ENCODE measurements around the gene RAPSN. TPM values are rescaled to one million over a fixed set of nuclear protein-coding genes. Genes with fewer than 3 reads are reported as not detected.

Gene RAPSN
- total RNA-seq: 0.44 TPM

- ATAC-seq: peak; percentile 22
Measured at GRCh38 chr11:47448566-47449427, at the start of gene RAPSN. TSS of gene RAPSN (minus strand) at chr11:47449136. CDS start at chr11:47448964, 172 bp downstream.

- no peak for ATAC-seq
Measured at GRCh38 chr11:47498149-47498548, 49.2 kb upstream of the RAPSN start.

GRCh38 chr11:47496808-47497207 lies 47.9 kb upstream of the RAPSN start:
- no peak for ATAC-seq

DNA sequence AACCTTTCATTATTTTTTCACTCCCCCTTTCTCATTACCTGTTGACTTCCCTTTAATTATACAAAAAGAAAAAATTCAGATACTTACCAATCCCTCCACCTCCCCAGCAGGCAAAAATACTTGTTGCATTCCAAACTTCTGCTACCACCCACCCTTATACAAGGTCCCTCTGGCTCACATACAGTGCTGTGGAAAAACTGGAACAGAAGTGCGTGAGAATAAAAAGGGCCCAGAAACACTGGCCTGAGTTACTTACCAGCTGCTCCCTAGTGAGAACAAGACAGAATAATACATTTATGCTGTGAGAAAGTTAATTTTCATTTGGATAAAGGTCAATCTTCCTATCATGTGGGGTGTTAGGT lies 46.9 kb upstream of the RAPSN start:
- no peak for ATAC-seq

DNA sequence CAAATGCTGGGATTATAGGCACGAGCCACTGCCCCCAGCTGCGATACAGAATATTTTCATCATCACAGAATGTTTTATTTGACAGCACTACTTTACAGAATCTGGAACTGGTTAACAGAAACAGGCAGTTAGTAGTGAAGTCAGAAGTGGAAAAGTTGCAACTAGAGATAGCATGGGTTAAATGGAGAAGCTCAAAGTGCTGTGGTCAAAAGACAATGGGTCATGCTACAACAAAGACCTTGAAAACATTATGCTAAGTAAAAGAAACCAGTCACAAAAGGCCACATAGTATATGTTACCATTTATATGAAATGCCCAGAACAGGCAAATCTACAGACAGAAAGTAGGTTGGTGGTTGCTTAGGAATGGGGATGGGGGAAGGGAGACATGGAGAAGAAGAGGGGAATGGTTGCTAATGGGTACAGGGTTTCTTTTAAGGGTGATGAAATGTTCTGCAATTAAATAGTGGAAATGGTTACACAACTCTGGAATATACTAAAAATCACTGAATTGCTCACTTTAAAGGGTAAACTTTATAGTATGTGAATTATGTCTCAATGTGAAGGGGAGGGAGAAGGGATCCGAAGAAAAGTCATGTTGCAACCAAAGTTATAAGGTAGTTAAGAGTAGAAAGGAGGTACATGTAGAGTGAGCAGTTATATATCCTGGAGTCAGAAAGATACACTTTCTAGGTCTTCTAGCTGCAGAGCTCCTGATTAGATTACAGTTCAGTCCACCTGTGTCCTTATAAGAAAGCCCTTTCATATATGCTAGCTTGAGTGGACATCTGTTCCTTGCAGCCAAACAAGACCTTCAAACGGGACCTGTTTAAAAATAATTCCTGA lies 46.3 kb upstream of the RAPSN start:
- no peak for ATAC-seq

- ATAC-seq: no peak
Measured at GRCh38 chr11:47489395-47489755, 40.4 kb upstream of the RAPSN start.

- ATAC-seq: no peak
Measured at GRCh38 chr11:47488674-47489394, 39.9 kb upstream of the RAPSN start.

DNA sequence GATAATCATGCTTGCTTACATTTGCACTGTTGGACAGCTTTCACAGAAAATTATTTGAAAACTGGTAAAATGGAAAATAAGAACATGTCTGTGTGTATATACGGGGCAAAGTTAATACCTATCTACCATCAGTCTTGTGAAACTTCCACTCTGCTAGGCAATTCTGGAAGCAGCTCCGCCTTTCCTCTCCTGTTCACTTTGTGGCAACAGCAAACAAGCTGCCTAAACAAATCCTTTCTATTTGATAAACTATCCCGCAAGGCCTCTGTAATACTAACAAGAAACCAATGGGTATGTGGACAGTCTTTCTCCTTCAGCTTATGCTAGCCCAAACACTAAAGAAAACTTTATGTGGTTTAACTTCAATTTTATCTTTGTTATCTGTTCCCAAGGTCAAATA lies 39.2 kb upstream of the RAPSN start:
- no peak for ATAC-seq

- no peak for ATAC-seq
Measured at GRCh38 chr11:47487421-47487820, 38.5 kb upstream of the RAPSN start.

DNA sequence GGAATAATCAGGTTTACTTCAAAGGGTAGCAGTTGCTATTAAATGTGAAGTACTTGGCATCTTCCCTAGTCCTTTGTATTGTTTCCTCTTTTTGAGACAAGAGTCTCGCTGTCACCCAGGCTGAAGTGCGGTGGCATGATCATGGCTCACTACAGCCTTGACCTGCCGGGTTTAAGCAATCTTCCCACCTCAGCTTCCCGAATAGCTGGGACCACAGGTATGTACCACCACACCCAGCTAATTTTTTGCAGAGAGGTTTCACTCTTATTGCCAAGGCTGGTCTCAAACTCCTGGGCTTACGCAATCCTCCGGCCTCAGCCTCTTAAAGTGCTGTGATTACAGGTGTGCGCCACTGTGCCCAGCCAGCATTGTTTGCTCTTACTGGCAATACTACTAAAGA lies 36.2 kb upstream of the RAPSN start:
- ATAC-seq: no peak

DNA sequence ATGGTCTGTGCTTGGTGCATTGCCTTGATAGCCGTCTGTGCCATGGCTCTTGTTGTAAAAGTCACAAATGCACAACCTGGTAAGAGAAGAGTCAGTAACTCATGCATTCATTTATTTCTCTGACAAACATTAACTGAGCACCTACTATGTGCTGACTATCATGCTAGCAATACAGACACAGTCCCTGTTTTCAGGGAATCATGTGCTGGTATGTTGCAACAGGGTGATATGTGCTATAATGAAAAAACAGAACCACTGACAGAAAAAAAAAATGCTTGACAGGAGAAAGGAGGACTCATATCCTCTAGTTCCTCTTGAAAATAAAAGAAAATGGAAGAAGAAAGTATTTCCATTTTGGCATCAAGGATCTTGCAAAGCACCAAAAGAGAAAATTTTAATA lies 34.5 kb upstream of the RAPSN start:
- ATAC-seq: no peak

- ATAC-seq: no peak
Measured at GRCh38 chr11:47480762-47481161, 31.8 kb upstream of the RAPSN start.

GRCh38 chr11:47478651-47479329 lies 29.9 kb upstream of the RAPSN start:
- no peak for ATAC-seq

DNA sequence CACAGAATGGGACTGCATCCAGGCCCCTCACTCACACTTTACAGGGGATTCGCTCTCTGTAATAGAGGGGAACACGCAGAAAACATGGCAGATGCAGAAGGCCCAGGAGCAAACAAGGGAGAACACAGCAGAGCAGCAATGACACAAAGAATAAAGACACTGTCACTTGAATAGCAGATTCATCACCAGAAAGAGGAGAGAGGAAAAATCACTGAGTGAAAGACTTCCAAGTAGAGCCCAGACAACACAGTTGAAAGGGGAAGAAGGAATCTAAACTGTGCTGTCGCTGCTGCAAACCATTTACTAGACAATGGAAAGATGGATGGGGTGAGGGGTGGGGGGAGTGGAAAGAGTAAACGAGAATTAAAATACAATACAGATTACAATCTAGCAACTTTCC lies 28.8 kb upstream of the RAPSN start:
- ATAC-seq: no peak

GRCh38 chr11:47477323-47477722 lies 28.4 kb upstream of the RAPSN start:
- peak; percentile 91 for ATAC-seq

DNA sequence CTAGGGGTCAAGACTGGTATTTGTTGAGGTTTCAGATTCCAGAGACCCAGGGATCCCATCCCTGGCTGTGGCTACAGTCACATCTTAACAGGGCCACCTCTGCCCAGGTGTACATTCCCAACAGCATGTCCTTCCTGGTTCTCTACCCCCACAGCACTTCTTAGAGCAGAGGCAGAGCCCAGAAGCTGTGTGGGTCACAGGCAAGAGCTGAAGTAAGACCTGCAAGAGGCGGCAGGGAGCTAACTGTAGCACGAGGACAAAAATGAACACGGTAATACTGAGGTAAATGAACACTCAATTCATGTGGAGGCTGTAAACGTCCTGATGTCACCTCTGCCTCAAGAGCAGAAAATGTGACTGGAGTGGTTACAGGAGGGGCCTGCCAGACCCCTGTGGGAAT lies 21.7 kb upstream of the RAPSN start:
- no peak for ATAC-seq

DNA sequence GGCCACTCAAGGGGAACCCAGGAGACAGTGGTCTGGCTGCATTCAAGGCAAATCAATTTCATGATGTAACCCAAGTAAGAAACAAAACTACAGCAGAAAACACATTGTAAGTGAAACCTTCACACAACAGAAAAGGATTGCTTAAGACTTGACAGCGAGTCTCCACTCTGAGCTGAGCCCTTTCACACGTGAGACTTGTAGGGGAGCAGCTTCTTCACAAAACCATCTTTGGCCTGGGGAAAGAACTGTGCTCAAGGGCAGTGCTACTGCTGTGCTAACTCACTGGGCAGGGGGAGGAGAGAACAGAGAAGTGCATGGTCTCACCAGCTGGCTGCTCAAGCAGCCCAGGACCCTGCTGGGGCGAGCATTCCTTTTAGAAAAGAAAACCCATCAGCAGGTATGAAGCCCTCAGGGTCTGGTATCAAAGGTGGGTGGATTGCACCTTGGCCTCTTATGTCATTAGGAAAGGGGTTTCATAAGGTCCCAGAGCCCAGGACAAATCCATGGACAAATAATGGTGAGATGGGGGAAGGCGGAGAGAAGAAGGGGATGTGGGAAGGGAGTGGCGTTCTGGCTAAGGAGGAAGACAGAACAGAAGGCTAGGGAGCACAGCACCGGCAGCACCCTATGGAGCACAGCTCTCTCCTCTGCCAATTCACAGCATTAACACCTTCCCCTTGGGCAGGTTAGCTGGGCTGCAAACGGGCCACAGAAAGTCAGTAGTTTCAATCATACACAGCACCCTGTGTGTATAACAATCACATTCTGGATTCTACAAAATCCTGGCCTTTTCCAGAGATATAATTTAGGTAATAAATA lies 20.6 kb upstream of the RAPSN start:
- no peak for ATAC-seq

- no peak for ATAC-seq
Measured at GRCh38 chr11:47468598-47469214, 19.8 kb upstream of the RAPSN start.

- ATAC-seq: no peak
Measured at GRCh38 chr11:47467357-47467756, 18.4 kb upstream of the RAPSN start.

DNA sequence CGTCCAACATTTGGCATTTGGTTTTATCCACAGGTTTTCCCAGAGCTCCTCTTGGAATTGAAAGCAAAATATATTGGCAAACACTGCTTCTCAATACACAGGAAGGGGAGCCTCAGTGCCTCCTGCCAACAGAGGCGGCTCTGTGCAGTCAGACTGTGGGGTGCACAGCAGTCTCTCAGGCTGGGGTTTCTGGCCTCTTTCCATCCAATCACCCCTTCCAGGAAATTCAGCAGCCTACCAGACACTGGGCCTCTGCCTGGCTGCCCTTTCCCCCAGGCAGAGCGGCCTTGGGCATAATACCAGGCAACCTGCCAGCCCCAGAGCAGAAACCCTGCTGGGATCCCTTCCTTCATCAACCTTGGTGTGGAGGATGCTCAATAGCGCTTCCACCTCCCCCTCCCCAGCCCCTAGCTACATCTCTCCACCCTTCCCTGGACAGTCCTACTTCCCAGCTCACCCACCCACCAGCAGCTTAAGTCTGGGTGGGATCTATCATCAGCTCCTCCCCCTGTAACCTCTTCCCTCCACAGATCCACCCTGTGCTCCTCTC lies 17.8 kb upstream of the RAPSN start:
- peak; percentile 48 for ATAC-seq

DNA sequence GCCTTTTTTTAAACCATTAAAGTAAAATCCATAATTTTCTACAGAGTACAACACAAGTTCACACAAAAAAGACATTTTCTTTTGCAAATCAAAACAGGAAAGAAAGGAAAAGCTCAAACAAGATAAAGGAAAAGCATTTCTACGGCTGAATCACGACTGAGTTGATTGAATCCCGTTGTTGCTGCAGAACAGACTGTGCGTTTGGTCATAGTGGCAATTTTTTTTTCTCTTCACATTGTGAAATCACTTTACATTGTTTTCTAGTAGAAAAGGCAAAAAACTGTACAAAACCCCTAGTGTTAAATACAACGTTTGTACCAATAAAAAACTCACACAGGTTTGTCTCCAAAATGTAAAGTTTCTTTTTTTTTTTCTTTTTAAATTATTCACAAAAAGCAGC lies 17.3 kb upstream of the RAPSN start:
- ATAC-seq: no peak
